ENCODE results near the gene YWHAB. TPM values are rescaled to one million over a fixed set of nuclear protein-coding genes. Genes with fewer than 3 reads are reported as not detected.

Gene YWHAB
- total and polyA plus RNA-seq, 2 donors (not counting 1 experiment from before 2014, with no cell fraction given) = 89.7 to 321 TPM

GRCh38 chr20:44883214-44883902 lies 2.1 kb upstream of the YWHAB start:
- Histone ChIP-seq H3K79me2 (ENCODE audit: control insufficient read depth, insufficient read depth, low read length) (peaks cover 29% of the 10 kb centered on the region), H3K27me3 (ENCODE audit: control insufficient read depth, insufficient read depth, low read length) (no peaks in the 10 kb centered on the region), H3K9ac (ENCODE audit: insufficient read depth, low read length) (no peak overlapping the region), H3K27ac (ENCODE audit: insufficient read depth, low read length) (no peak overlapping the region), H2AFZ (ENCODE audit: low read length) (no peak overlapping the region), H3K4me2 (ENCODE audit: extremely low read depth, insufficient read depth, low read length) (no peak overlapping the region), H4K20me1 (ENCODE audit: control insufficient read depth, extremely low read depth, insufficient read depth, low read length) (peaks cover 3% of the 10 kb centered on the region), H3K36me3 (ENCODE audit: control insufficient read depth, insufficient read depth, low read length) (no peaks in the 10 kb centered on the region), H3K4me1 (ENCODE audit: control insufficient read depth, extremely low read depth, insufficient read depth, low read length) (no peaks in the 10 kb centered on the region), H3K9me3 (ENCODE audit: control insufficient read depth, insufficient read depth, low read depth, low read length) (no peaks in the 10 kb centered on the region), H3K4me3 (replicated peaks in 1 of 4; ENCODE audit: control extremely low read depth in 1 of 4, insufficient read depth in 1 of 4, low read depth in 3 of 4, low read length in 4 of 4) (no peak overlapping the region)
- TF ChIP-seq EZH2 (IDR thresholded peaks at IDR 0.05; ENCODE audit: low read length, missing control alignments) (no peak), CTCF (conservative IDR thresholded peaks at IDR 0.05 in 1 of 2, IDR thresholded peaks at IDR 0.05 in 1 of 2; ENCODE audit: low read depth in 1 of 2, low read length in 2 of 2) (no peak)
- DNase-seq (ENCODE audit: low read depth in 2 of 2) = no peak

DNA sequence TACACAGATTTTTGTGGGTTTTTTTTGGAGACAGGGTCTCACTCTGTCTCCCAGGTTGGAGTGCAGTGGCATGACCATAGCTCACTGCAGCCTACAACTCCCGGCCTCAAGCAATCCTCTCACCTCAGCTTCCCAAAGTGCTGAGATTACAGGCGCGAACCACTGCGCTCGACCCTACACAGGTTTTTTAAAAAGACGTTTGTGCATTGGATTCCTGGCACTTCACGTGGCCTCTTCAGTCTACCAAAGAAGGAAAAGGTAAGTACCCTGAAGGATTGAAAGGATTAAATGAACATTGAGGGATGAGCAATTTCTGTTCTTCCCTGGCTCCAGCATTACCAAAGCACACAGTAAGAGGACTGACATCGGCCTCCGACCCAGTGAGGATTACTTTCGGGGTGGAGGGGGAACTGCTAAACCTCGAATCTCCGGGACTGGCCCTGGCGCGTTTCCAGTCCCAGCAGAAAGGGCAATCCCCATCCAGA lies 556 bp upstream of the YWHAB start:
- Histone ChIP-seq H3K27me3 (ENCODE audit: control insufficient read depth, insufficient read depth, low read length) (no peaks in the 10 kb centered on the region), H3K79me2 (ENCODE audit: control insufficient read depth, insufficient read depth, low read length) (peaks cover 45% of the 10 kb centered on the region), H3K36me3 (ENCODE audit: control insufficient read depth, insufficient read depth, low read length) (peaks cover 2% of the 10 kb centered on the region), H3K9me3 (ENCODE audit: control insufficient read depth, insufficient read depth, low read depth, low read length) (no peaks in the 10 kb centered on the region), H2AFZ (ENCODE audit: low read length) (peak overlapping the region; percentile 93), H3K4me2 (ENCODE audit: extremely low read depth, insufficient read depth, low read length) (peak overlapping the region; percentile 89), H4K20me1 (ENCODE audit: control insufficient read depth, extremely low read depth, insufficient read depth, low read length) (peaks cover 7% of the 10 kb centered on the region), H3K9ac (ENCODE audit: insufficient read depth, low read length) (peak overlapping the region; percentile 97), H3K27ac (ENCODE audit: insufficient read depth, low read length) (peak overlapping the region; percentile 41), H3K4me1 (ENCODE audit: control insufficient read depth, extremely low read depth, insufficient read depth, low read length) (no peaks in the 10 kb centered on the region), H3K4me3 (replicated peaks in 1 of 4; ENCODE audit: control extremely low read depth in 1 of 4, insufficient read depth in 1 of 4, low read depth in 3 of 4, low read length in 4 of 4) (peak overlapping the region; percentile 69 to 97 (median 80))
- no peak for DNase-seq (ENCODE audit: low read depth in 2 of 2)
- TF ChIP-seq CTCF (conservative IDR thresholded peaks at IDR 0.05 in 1 of 2, IDR thresholded peaks at IDR 0.05 in 1 of 2; ENCODE audit: low read depth in 1 of 2, low read length in 2 of 2) (no peak), EZH2 (IDR thresholded peaks at IDR 0.05; ENCODE audit: low read length, missing control alignments) (no peak)

DNA sequence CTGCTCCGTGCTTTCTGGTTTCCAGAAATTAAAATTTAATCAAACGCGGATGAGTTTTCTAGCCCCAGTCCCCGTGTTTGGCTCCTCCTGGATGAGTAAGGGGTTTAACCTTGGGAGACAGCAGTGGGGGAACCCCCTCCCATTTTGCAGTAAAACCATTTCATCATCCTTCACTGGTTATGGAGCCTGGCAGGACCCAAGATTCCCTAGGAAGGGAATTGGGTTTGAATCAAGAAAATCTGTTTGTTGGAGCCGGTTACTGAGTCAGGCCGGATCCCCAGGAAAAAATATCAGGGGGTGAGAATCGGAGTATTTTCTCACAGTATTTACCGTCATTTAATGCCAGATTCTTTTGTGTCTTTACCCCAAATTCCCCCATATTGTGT lies 754 bp downstream of the YWHAB start:
- H3K36me3 ChIP-seq (ENCODE audit: control insufficient read depth, insufficient read depth, low read length) = peaks cover 2% of the 10 kb centered on the region
- H3K27ac ChIP-seq (ENCODE audit: insufficient read depth, low read length) = peak overlapping the region; percentile 93
- TF ChIP-seq CTCF (conservative IDR thresholded peaks at IDR 0.05 in 1 of 2, IDR thresholded peaks at IDR 0.05 in 1 of 2; ENCODE audit: low read depth in 1 of 2, low read length in 2 of 2) = no peak
- TF ChIP-seq EZH2 (IDR thresholded peaks at IDR 0.05; ENCODE audit: low read length, missing control alignments) = no peak
- H3K9me3 ChIP-seq (ENCODE audit: control insufficient read depth, insufficient read depth, low read depth, low read length) = no peaks in the 10 kb centered on the region
- peak overlapping the region; percentile 97 for H3K9ac ChIP-seq (ENCODE audit: insufficient read depth, low read length)
- H3K4me1 ChIP-seq (ENCODE audit: control insufficient read depth, extremely low read depth, insufficient read depth, low read length) = no peaks in the 10 kb centered on the region
- H4K20me1 ChIP-seq (ENCODE audit: control insufficient read depth, extremely low read depth, insufficient read depth, low read length) = peaks cover 7% of the 10 kb centered on the region
- no peak for DNase-seq (ENCODE audit: low read depth in 2 of 2)
- H3K4me3 ChIP-seq (replicated peaks in 1 of 4; ENCODE audit: control extremely low read depth in 1 of 4, insufficient read depth in 1 of 4, low read depth in 3 of 4, low read length in 4 of 4) = peak overlapping the region; percentile 80 to 99 (median 89)
- peak overlapping the region; percentile 53 for H3K4me2 ChIP-seq (ENCODE audit: extremely low read depth, insufficient read depth, low read length)
- H3K79me2 ChIP-seq (ENCODE audit: control insufficient read depth, insufficient read depth, low read length) = peaks cover 57% of the 10 kb centered on the region
- no peaks in the 10 kb centered on the region for H3K27me3 ChIP-seq (ENCODE audit: control insufficient read depth, insufficient read depth, low read length)
- H2AFZ ChIP-seq (ENCODE audit: low read length) = no peak overlapping the region

Data from fibroblast of lung (primary cell).